GM19193 (cell line): Measurements from ENCODE around the gene MB.

ENCODE experiments used
- POLR2A ChIP-seq: IDR thresholded peaks from 4 replicates; pipeline ENCODE4 v1.6.1; 2011; ENCODE audit not compliant: insufficient read depth, insufficient read length; ENCODE audit errors: extremely low read depth

MB gene

GRCh38 chr22:35567351-35568141 lies 49.6 kb downstream of the MB start:
- TF ChIP-seq POLR2A, result no peak

- no peak for TF ChIP-seq POLR2A
These were observed 51.9 kb downstream of the MB start for GRCh38 chr22:35564975-35565867.

- no peak for TF ChIP-seq POLR2A
These were observed 53.9 kb downstream of the MB start for GRCh38 chr22:35563211-35563610.

GRCh38 chr22:35561796-35562526 lies 55.2 kb downstream of the MB start:
- TF ChIP-seq POLR2A, result no peak

- TF ChIP-seq POLR2A, result no peak
These were observed 56.3 kb downstream of the MB start for GRCh38 chr22:35560824-35561223.

GRCh38 chr22:35560366-35560765 lies 56.8 kb downstream of the MB start:
- TF ChIP-seq POLR2A, result no peak

- no peak for TF ChIP-seq POLR2A
These were observed 57.6 kb downstream of the MB start for GRCh38 chr22:35559354-35560005.

- no peak for TF ChIP-seq POLR2A
These were observed 58.4 kb downstream of the MB start for GRCh38 chr22:35558719-35559118.

GRCh38 chr22:35558031-35558430 lies 59.1 kb downstream of the MB start:
- TF ChIP-seq POLR2A, result no peak
